GM19372 (cell line): ENCODE data around the gene MYO1E.

Experiments used
- ATAC-seq: cut with Tn5 transposase; IDR thresholded peaks from one replicate; pipeline ENCODE4 v1.9.1; 2021; ENCODE audit warnings: mild to moderate bottlenecking, low read depth, moderate library complexity; ENCODE audit not compliant: unreplicated experiment

MYO1E gene

DNA sequence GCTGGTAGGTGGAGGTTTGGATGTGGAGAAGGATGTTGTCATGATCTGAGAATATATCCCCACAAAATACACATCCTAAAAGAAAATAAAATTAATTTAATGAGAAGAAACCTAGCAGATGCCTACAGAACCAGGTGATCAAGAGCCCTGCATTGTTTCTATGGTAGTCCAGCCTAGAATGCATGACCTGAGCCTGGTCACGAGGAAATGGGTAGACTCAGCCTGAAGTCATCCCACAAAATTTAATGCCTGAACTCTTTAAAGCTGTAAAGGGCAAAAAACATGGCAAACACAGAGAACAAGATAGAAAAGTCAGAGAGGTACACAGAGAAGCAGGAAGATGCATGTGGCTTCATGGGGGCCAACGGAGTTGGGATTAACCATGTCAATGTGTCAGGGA, 130.0 kb downstream of the MYO1E start:
- ATAC-seq: no peak

DNA sequence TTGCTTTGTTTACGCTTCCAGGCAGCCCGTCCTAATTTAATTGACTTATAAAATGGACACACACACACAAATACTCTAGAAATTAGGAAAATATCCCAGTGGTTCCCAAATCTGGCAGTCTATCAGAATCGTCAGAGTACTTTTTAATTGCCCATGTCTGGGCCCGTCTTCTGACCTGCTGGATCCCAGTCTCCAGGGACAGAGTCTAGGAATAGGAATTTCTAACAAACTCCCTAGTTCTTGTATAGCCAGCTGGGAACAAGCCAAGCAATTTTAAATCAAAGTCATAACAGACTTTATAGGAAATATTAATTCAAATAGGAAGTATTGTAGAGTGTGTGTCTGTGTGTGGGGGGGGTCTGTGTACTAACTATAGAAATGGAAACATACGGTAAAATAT, 132.6 kb downstream of the MYO1E start:
- no peak for ATAC-seq

DNA sequence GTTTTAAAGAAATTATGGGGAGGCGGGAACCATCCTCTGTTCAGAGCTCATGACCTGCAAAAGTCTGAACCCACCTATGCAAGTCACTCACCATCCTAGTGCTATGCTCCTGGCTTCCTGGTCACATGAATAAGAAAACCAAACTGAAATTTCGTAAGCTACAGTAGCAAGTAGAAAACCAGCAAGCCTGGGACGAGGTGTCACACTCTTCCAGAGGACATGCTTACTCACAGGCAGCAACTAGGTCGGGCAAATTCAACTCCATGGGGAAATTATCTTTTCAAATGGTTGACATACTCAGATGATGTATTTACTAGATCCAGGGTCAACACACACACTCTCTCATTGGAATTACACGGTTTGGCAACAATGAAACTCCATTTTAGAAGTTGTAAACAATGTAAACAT, 134.7 kb downstream of the MYO1E start:
- no peak for ATAC-seq

DNA sequence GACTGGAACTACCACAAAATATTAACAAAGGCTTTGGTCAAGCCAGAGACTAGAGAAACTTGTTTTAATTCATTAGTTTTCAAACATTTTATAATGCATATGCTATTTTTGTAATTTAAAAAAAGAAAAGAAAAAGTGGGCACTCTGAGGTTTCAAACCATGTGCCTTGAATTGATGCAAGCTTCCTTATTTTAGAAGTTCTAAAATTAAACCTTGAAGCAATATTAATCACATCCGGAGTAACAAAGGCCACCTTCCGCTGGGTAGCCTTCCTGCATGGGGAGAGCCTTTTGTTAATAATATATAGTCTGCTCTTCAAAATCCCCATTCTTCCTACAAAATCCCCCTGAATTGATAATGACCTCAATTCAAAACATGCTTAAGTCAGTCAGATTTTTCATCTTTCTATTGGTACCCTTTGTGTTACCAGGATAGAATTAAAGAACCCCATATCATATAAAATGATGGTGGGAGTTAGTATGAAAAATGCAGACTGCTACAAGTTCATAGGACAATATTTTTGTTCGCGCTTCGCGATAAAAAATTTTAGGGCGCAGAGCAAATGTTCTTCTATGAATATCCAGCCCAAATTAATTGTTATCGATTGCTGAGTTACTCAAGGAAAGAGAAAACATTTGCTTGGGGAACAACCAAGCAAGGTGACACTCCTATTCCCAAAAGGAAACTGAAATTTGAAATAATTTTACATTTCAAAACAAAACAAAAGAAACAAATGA, 135.4 kb downstream of the MYO1E start:
- no peak for ATAC-seq

DNA sequence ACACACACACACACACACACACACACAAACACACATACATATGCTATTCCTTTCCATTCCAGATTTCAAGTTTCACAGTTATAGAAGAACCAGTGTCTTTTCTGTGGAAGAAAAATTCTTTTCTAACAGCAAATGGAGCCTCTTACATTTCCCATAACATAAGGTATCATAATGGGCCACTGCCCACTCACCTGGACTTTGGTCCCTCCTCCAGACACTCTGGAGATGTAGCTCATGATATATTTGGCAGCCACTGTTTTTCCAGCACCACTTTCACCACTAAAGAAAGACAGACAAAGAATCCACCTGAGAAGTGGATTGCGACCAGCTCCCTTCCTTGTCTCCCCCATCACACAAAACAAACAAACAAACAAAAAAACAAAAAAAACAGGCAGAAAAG, 136.3 kb downstream of the MYO1E start:
- ATAC-seq: no peak

DNA sequence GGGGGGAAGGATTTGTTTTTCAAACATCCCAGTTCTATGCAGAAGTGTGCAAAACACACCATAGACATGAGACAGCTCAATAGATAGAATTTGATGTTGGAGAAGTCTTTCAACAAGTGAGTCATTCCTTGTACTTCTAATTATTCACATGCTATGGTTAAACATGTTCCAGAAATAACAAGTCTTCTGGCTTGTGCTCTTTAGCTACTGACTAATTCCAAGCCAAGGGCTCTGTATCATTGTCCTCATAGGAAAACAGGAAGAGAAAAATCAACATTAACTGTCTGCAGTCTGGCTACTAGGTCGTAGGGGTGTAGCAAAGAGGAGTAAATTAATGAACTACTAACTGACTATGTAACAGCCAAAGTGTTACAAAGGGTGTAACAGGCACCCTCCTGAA, 140.2 kb downstream of the MYO1E start:
- ATAC-seq: no peak

DNA sequence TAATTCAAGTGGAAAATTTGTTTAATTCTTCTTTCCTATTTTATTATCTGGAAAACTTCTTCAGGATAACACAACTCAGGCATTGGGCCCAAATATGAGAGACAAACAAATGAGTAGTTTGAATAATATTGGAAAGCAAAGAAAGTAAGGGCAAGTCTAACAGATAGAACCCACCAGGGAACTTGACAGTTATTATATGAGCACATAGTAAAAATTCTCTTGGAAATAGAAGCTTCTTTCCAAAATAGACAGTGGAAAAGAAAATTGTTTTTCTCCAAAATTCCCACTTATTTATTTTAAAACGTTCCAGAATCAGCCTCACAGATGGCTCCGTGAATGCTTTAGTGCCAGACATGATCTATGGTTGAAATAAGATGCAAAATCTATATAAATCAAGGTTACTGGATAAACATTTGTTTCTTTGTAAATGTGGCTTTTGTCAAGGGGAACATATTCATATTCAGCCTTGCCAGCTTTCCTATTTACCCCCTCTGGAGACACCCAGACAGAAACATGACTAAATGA, 142.1 kb downstream of the MYO1E start:
- ATAC-seq: no peak

DNA sequence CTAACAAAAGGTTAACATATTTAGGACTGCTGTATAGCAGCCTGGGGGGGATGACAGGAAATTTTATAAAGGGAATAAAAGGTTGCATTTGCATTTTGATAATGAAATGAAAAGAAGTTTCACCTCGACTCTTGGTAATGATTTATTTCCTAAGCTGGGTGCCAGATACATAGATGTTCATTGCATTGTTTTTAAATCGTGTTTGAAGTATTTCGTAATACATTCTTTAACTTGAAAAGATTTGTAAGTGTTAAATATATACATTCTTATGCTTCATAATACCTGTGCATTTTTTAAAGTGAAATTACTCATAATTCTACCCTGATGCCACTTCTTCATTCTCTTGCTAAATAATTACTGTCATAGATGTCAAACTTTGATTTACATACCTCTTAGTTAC, 143.2 kb downstream of the MYO1E start:
- no peak for ATAC-seq

DNA sequence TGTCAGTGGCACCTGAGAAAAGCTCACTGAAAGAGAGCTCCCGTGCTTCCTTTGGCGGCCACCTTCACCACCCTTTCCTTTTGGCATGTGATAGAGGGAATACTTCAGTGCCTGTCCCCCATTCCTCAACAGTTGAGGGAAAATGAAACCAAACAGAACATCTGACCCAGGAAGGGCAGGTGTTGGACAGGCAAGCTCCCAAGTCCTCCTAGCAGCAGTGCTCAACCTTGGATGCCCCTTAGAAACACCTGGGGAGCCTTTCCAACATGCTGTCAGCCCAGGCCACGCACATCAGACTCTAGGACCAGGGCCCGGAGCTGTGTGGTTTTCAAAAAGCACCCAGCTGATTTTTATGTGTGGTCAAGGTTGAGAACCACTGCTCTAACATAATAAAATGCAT, 143.7 kb downstream of the MYO1E start:
- no peak for ATAC-seq

DNA sequence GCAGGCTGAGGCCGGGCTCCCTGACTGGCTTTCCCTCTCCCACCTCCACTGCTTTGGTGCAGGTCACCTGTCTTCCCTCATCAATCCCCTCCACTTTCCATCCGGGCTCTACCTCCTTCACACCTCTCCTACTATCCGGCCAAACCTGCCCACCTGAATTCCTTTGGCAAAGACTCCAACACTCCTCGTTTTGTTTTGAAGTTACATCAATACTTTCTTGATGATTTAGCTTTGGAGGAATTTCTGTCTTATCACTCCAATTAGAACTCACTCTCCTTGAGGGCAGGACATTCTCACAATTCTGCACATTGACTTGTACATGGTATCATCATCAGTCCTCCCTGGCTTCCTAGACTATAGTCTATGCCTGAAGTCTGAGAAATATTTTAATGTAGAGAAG, 145.7 kb downstream of the MYO1E start:
- ATAC-seq: no peak

DNA sequence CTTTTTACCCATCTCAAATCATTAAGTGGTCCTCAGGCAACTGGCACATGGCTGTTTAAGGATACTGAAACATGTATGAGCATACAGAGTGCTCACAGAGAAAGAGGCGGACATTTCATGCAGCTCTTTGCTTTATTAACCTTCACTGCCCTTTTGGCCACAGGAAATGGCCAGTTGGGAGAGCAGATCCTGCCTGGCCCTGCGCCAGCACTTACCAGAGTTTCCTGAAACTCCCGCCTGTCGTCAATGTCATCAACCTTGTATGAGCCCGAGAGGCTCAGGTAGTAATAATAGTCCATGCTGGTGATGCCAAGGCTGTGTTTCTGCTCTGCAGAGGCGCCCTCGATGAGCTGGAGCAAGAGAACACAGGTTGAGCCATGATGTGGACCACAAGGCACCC, 148.2 kb downstream of the MYO1E start:
- ATAC-seq: no peak

DNA sequence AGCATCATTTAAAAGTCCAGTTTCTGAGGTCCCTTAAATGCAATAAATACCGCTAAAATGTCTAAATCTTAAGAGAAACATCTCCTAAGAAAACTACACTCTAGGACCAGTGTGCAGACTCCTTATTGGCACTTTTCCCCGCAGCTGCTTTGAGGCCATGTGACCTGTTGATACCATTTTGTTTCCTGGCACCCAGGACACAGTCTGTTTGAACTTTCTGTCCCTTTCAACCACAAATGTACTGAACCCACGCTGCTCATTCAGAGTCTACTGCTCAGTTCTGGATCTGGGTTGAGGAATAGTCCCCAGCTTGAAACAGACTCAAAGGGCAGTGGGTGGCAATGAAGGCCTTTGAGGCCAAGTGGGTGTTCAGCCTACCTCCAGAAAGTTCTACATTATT, 148.9 kb downstream of the MYO1E start:
- no peak for ATAC-seq

DNA sequence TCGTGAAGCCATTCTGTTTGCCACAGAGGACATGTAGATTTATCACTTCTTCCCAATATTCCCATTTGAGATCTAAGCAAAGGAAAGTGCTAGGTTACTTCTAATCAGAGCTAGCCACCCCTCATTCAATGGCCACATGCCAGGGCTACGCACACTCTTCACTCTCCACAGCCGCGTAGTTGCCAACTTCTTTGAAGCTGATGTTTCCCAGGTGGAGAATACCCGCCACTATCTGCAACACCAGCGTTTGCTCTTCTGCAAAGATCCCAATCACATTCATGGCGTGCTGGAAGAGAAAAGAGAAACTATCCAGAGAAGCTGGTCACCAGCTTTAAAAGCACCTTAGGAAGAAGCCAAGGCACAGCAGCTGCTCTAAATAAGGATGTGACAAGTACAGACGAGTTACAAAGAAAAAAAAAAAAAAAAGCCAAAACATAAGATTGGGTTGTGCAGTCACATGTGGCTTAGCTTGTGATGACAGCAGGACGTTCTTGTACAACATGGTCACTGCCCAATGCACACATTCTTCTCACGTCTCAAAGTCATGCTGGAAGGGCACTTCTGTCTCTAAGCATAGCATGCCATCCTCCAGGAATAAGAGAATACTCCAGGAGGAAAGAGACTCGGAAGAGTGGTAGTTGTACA, 149.6 kb downstream of the MYO1E start:
- ATAC-seq: no peak

DNA sequence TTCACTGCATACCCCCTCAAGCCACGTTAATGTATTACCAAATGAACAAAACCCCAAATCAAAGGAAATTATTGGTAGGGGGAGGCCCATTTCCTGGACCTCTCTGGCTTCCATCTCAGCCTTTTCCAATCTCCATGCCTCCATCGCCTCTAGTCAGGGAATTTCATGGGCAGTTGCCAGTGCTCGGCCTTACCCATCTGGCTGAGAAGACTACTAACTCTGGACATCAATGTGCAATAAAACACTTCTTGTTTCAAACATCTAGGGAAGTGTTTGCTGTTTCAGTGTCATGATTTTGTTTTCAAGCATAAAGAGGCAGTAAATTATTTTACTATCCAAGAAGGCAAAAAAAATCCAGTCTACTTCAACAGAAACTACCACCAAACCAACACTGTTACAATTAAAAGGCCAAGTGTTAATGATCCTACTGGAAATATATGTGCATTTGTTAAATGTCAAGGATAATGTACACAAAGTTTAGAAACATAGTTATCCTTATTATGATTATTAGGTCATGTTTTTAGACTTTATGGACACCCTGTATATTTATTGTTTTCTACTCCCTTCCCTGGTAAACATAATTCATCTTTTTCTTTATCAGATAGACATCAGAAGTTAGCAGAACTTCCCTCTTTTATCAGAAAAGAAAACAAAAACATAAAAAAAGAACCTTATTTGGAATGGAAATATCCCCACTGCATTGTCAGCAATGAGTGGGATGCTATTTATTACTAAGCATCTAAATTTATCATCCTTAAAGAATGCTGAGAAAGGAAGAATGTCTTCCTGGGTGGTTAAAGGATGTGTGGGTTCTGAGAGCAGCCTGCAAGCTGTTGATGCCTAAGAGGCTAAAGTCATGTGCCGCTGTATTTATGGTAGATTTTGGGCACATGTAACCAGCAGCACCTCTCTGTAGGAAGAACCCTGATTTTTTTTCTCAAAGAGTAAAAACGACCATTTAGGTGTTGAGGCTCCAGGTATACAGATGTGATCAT, 150.9 kb downstream of the MYO1E start:
- ATAC-seq: no peak

DNA sequence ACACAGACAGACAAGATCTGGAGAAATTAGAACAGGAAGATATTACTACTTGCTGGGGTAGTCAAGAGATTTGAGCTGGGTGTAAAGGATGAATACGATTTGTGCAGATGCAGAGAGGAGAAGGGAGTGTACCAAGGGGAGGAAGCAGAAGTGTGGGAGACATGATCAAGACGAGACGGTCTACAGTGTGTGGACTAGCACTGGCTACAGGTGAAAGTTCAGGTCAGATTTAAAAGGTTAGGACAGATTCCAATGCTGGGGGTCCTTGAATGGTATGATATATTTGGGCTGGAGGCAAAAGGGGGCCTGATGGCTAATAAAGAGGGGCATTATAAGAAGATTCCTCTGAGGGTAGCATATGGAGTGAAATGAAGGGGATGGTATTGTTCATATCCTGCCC, 154.0 kb downstream of the MYO1E start:
- ATAC-seq: no peak

DNA sequence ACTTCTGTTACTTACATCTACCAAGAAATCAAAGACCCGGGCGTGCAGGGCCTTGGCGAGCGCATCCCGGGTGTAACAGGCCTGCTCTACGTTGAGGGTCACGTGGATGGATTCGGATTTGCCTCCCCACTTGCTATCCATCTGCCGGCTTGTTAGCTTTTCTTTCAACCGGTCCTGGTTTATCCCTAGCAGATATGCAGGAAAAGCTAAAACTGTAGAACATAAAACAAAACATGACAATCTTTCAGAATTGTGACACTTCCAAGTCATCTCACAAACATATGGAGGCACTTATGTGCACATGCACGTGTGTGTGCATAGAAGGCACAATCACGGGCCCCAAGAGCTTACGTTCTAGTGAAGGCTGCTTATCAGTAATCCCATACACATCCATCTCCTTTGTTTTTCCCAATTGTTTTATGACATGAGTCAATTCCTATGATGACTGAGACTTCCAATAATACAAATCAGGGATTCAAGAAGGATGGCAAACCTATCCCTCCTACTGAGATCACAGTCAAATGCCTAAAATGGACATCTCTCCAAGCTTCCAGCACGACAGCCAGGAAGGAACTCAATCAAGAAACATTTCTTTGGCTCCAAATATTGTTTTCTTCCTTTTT, 154.7 kb downstream of the MYO1E start:
- no peak for ATAC-seq

DNA sequence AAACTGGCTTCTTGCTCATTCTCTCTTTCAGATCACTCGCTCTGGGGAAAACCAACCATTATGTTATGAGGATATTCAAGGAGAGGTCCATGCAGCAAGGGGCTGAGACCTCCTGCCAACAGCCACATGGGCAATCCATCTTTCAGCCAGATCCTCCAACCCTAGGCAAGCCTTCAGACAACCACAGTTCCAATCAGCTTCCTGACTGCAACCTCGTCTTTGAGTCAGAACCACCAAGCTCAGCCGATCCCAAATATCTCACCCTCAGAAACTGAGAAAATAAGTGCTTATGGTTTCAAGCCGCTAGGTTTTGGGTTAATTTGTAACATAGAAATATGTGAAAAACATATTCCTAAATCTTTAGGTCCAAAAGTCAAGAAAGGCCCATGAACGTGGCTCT, 155.8 kb downstream of the MYO1E start:
- no peak for ATAC-seq

DNA sequence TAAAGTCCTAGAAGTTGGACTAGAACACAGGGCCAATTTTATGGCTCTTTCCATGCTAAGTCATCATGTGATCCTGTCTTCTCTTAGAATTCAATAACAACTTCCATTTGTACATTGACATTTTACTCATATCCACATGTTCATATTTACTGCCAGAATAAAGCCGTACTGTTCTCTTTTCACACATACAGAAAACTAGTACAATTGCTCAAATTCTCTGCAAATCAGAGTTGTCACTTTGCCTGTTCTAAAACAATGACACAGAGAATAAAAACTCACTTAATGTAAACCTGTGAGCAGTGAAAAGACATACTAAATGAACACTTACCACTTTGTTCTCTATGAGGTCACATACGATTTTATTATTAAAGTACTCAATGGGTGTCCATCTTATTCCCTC, 162.5 kb downstream of the MYO1E start:
- ATAC-seq: no peak

DNA sequence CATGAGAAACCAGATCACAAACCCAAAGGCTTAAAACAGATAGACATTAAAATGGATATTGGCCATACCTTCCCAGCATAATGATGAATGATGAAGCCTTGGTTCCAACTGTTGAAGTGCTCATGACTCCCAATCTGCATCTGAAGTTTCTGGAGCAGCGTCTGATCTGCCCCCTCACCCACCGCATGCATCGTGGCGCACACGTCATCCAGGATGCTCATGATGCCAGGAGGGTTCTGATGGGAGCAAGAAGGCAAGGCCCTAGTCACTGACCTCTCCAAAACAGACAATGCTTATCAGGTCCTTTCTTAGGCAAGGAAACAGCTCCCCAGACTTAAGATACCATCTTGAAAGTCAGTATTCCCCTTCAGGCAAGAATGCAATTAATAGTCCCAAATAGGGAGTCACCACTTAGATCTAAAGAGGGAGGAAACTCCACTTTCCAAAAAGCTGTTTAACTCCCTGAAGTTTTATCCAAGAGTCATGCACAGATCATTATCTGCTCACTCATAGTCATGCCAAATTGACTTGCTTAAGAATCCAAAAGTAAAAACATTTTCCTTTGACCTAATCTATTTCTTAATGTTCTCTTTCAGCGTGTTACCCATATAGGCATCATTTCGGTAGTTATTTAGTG, 163.9 kb downstream of the MYO1E start:
- no peak for ATAC-seq

DNA sequence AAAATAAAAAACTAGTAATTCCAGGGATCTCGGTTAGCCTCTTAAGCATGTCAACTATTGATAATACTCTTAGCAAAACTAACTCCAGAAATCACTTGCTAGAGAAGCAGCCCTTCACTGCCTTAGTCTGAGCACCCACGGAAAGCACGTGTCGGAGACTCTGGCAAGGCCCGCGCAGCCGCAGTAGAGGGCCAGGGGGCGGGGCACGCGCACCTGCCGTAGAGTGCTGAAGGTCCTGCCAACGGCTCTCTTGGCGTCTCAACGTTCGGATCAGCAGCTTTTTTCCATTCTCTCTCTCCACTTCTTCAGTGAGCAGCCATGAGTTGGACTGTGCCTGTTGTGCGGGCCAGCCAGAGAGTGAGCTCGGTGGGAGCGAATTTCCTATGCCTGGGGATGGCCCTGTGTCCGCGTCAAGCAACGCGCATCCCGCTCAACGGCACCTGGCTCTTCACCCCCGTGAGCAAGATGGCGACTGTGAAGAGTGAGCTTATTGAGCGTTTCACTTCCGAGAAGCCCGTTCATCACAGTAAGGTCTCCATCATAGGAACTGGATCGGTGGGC, 166.0 kb downstream of the MYO1E start, which contains the start of gene LDHAL6B:
LDHAL6B (plus strand) TSS at position 221 of the 561 bp plus-strand sequence; CDS start at position 319, 98 bp downstream.
- no peak for ATAC-seq
